ENCODE measurements around the gene OR51V1. TPM values are rescaled to one million over a fixed set of nuclear protein-coding genes. Genes with fewer than 3 reads are reported as not detected.

The OR51V1 gene
- total and polyA plus RNA-seq, 2 of the 4 experiments (the other 2 are of a cell fraction) = not detected

GRCh38 chr11:5197536-5197935 lies 2.9 kb downstream of the OR51V1 start:
- Histone ChIP-seq H3K36me3 (ENCODE audit: control insufficient read depth, insufficient read depth, low read length) (no peaks in the 10 kb centered on the region), H3K9ac (ENCODE audit: low read depth, low read length) (no peak overlapping the region), H2AK9ac (replicated peaks; ENCODE audit: low read depth, low read length, poor library complexity) (no peak overlapping the region), H2BK120ac (ENCODE audit: low read depth, low read length) (no peak overlapping the region), H3K79me1 (ENCODE audit: low read depth in 1 of 2, low read length in 2 of 2) (no peaks in the 10 kb centered on the region), H3K4me1 (ENCODE audit: control insufficient read depth, insufficient read depth, low read length) (peaks cover 2% of the 10 kb centered on the region; the same call in 1 of the 2 replicates), H2BK20ac (ENCODE audit: low read depth, low read length) (no peak overlapping the region), H2BK5ac (ENCODE audit: low read depth, low read length, poor library complexity, severe bottlenecking) (peak overlapping the region; percentile 56), H3K27me3 (ENCODE audit: control insufficient read depth, insufficient read depth, low read length) (no peaks in the 10 kb centered on the region), H3K9me1 (ENCODE audit: insufficient read depth, low read length) (no peaks in the 10 kb centered on the region), H4K91ac (ENCODE audit: insufficient read depth, low read depth, low read length) (no peak overlapping the region), H2AFZ (replicated peaks; ENCODE audit: low read length, poor library complexity) (no peak overlapping the region), H3K4me3 (ENCODE audit: insufficient read depth, low read depth, low read length) (no peak overlapping the region), H3K18ac (ENCODE audit: low read depth, low read length) (no peak overlapping the region; the same call in 1 of the 2 replicates), H4K8ac (ENCODE audit: low read depth in 2 of 2, low read length in 2 of 2) (no peak overlapping the region), H3K4me2 (ENCODE audit: low read depth, low read length) (no peak overlapping the region), H3K23ac (ENCODE audit: low read depth, low read length) (no peak overlapping the region), H3K9me3 (ENCODE audit: control insufficient read depth, insufficient read depth, low read length) (no peaks in the 10 kb centered on the region), H3K56ac (ENCODE audit: extremely low read depth, insufficient read depth, low read length) (no peak overlapping the region), H3K27ac (ENCODE audit: insufficient read depth, low read length) (no peak overlapping the region), H2BK15ac (ENCODE audit: low read depth, low read length) (no peak overlapping the region), H3K4ac (ENCODE audit: low read depth, low read length) (no peak overlapping the region), H3K14ac (replicated peaks; ENCODE audit: low read depth, low read length) (no peak overlapping the region), H4K5ac (ENCODE audit: low read depth, low read length) (no peak overlapping the region), H4K20me1 (ENCODE audit: insufficient read depth, low read length) (no peaks in the 10 kb centered on the region), H2AK5ac (ENCODE audit: low read depth, low read length) (no peak overlapping the region)
- CTCF ChIA-PET = interaction anchor here (0.6 kb wide), 1 partner anchor 81 kb away, joined by 4 read pairs; no protein-coding TSS in a partner anchor
- TF ChIP-seq USF2 (IDR thresholded peaks at IDR 0.05; ENCODE audit: low read depth, low read length) (no peak), CEBPB (IDR thresholded peaks at IDR 0.05; ENCODE audit: low read depth, low read length) (peak; percentile 50; the same call in 1 of the 2 replicates)
- intact Hi-C loops (cut with micrococcal nuclease) (no loop called here), dilution Hi-C loops (cut with HindIII; ENCODE audit: low sequenced_read_pairs, unreplicated experiment) (no loop called here), in situ Hi-C loops (cut with MboI; ENCODE audit: low sequenced_read_pairs) (no loop called here)
- ATAC-seq (ENCODE audit: low read depth) (peak; percentile 84), DNase-seq (peak; percentile 75)
- no CpG with 5 or more reads among the region's 3 CpGs for WGBS, 2 experiments (ENCODE audit: extremely low coverage in 2 of 2, insufficient read length in 1 of 2)
- BruUV-seq (replicated peaks) = no TSS peak
- POLR2A ChIA-PET (ENCODE audit: unreplicated experiment) = no interaction called here

All from IMR-90 (cell line).